Activated B cell treated with CpG ODN at 0.5 μM for 24 hours (primary cell): ENCODE data around the gene OSBPL10. TPM values are rescaled to one million over a fixed set of nuclear protein-coding genes. Genes with fewer than 3 reads are reported as not detected.

Source experiments
- ATAC-seq: fragments of 200-7000 bp; cut with Tn5 transposase; one replicate; pipeline ENCODE4 v1.10.0; 2021; ENCODE audit warnings: low read depth, mild to moderate bottlenecking, moderate library complexity
- CTCF ChIA-PET: fragments of 350-600 bp; sonication (Branson Sonifier 250); formaldehyde crosslinking; loops from one replicate; lab custom pipeline; 2021; ENCODE audit warnings: antibody characterized with exemption; lab: Charles Lee
- POLR2A ChIA-PET: fragments of 350-600 bp; sonication (Branson Sonifier 250); formaldehyde crosslinking; loops from one replicate; lab custom pipeline; 2021; ENCODE audit warnings: antibody characterized with exemption; lab: Charles Lee
- DNase-seq: peaks from one replicate; pipeline ENCODE4 v3.0.0; 2022
- H3K27ac Mint-ChIP-seq: one replicate; pipeline ENCODE4 v1.8.0; 2020; ENCODE audit warnings: mixed read lengths
- H3K27me3 Mint-ChIP-seq: one replicate; pipeline ENCODE4 v1.8.0; 2021; ENCODE audit warnings: mixed read lengths
- H3K36me3 Mint-ChIP-seq: one replicate; pipeline ENCODE4 v1.8.0; 2021; ENCODE audit warnings: low read depth, mixed read lengths
- H3K4me1 Mint-ChIP-seq: one replicate; pipeline ENCODE4 v1.8.0; 2021; ENCODE audit warnings: mixed read lengths
- H3K4me3 Mint-ChIP-seq: one replicate; pipeline ENCODE4 v1.8.0; 2020; ENCODE audit warnings: mild to moderate bottlenecking, mixed read lengths
- H3K9me3 Mint-ChIP-seq: one replicate; pipeline ENCODE4 v1.8.0; 2020; ENCODE audit warnings: mixed read lengths
- intact Hi-C: fragments of 100-400 bp; cut with micrococcal nuclease; formaldehyde crosslinking; loops from one replicate; pipeline ENCODE4 v1.15.1; 2024
- total RNA-seq: library from RNA; stranded (reverse); gene quantifications from 2 replicates; pipeline ENCODE4 v1.2.3, GENCODE V29; 2022
- TF ChIP-seq, protein P1 (sequence below): fragments of 200-600 bp; IDR thresholded peaks from one replicate; pipeline ENCODE4 v1.8.0; 2022; ENCODE audit warnings: antibody characterized with exemption, mild to moderate bottlenecking

The OSBPL10 gene
- total RNA-seq, 1 donor from 2014 or later: 137 TPM

DNA sequence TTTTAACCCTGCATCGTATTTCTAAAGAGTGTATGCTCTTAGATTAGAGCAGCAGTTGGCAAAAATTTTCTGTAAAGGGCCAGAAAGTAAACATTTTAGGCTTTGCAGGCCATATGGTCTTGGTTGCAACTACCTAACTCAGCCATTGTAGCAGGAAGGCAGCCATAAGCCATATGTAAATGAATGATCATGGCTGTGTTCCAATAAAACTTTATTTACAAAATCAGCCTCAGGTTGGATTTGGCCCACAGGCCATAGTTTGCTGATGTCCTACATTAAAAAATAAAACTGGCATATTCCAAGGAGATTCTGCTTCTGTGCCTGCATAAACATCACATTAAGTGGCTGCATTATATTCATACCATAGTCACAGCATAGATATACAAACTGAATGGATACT is 313.5 kb downstream of the OSBPL10 start:
- DNase-seq (no peak), ATAC-seq (no peak)
- no peak overlapping the region for H3K4me3 Mint-ChIP-seq
- CTCF ChIA-PET: no interaction called here
- H3K27me3 Mint-ChIP-seq: no peaks in the 10 kb centered on the region
- intact Hi-C loops: no loop called here
- no peaks in the 10 kb centered on the region for H3K9me3 Mint-ChIP-seq
- H3K27ac Mint-ChIP-seq: no peak overlapping the region
- H3K36me3 Mint-ChIP-seq: peaks cover 93% of the 10 kb centered on the region
- TF ChIP-seq, protein P1, sequence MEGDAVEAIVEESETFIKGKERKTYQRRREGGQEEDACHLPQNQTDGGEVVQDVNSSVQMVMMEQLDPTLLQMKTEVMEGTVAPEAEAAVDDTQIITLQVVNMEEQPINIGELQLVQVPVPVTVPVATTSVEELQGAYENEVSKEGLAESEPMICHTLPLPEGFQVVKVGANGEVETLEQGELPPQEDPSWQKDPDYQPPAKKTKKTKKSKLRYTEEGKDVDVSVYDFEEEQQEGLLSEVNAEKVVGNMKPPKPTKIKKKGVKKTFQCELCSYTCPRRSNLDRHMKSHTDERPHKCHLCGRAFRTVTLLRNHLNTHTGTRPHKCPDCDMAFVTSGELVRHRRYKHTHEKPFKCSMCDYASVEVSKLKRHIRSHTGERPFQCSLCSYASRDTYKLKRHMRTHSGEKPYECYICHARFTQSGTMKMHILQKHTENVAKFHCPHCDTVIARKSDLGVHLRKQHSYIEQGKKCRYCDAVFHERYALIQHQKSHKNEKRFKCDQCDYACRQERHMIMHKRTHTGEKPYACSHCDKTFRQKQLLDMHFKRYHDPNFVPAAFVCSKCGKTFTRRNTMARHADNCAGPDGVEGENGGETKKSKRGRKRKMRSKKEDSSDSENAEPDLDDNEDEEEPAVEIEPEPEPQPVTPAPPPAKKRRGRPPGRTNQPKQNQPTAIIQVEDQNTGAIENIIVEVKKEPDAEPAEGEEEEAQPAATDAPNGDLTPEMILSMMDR: no peak
- no peaks in the 10 kb centered on the region for H3K4me1 Mint-ChIP-seq
- POLR2A ChIA-PET: no interaction called here

DNA sequence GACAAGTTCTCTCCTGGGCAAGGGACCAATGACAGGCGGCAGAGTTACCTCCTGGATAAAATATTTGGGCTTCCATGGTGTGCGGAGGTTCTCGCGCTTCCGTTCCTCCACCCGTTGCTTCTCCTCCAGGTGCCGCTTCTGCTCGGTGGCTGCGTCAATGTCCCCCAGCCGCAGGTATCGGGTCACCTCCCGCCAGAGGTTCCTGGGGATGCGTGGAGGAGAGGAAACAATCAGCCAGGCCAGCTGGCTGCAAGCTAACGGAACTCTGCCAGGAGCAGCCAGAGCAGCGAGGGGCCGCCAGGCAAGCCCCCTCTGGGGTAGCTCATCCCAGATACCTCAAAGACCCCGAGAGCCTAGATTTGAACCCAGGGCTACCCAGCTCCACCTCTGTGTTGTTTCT is 317.0 kb downstream of the OSBPL10 start:
- ChIA-PET CTCF (no interaction called here), POLR2A (no interaction called here)
- DNase-seq (no peak), ATAC-seq (no peak)
- Mint-ChIP-seq H3K9me3 (no peaks in the 10 kb centered on the region), H3K27me3 (no peaks in the 10 kb centered on the region), H3K27ac (no peak overlapping the region), H3K4me1 (no peaks in the 10 kb centered on the region), H3K36me3 (peaks cover 96% of the 10 kb centered on the region), H3K4me3 (no peak overlapping the region)
- intact Hi-C loops: no loop called here
- TF ChIP-seq, protein P1: no peak

DNA sequence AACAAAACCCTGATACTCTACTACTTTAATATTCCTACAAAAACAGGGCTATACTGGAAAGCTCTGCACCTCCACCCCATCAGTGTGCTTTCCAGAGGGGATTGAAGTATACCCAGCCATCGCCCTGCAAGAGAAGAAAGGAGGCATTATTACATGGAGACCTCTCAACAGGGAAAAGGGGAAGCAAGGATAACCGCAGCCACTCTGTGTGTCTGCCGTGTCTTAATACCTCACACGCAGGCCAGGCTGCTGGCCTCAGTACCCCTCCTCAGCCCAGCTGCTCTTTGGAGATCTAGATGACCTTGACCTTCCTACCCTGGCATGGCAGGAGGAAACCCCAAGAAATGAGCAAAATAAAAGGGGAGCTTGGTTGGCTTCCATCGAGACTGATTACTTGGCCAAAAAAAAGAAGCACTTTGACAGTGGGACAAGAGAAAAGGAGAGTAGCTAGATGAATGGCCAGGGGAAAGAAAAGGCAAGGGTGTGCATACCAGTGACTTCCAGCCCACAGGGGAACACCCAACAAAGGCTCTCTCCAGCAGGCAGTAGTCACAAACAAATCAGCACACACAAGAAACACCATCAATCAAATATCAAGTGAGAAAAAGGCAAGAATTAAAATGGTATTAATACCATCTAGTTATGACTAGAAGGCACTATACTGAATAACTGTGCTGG is 318.9 kb downstream of the OSBPL10 start:
- ATAC-seq (no peak), DNase-seq (no peak)
- intact Hi-C loops: no loop called here
- ChIA-PET CTCF (no interaction called here), POLR2A (no interaction called here)
- Mint-ChIP-seq H3K4me1 (no peaks in the 10 kb centered on the region), H3K9me3 (peaks cover 9% of the 10 kb centered on the region), H3K27ac (peak overlapping the region; percentile 65), H3K36me3 (peaks cover 96% of the 10 kb centered on the region), H3K27me3 (no peaks in the 10 kb centered on the region), H3K4me3 (no peak overlapping the region)
- TF ChIP-seq, protein P1: no peak

DNA sequence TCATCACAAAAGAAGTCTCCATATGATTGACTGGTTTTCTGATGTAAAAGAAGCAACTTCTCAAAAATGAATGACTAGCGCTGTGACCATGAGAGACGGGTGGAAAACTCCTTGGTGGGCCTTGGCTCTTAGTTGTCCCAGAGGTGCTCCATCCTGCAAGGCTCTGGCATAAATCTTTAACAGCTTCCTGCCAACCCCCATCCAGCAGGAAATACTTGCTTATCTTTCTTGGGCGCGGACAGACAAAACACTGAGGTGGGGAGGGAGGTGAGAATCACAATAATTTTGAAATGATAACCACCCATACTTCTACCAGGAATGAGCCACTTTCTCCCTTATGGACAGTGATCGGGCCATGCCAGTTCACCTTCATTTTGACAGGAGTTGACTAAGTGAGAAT is 319.8 kb downstream of the OSBPL10 start:
- TF ChIP-seq, protein P1: no peak
- H3K27ac Mint-ChIP-seq: peak overlapping the region; percentile 53
- CTCF ChIA-PET: no interaction called here
- H3K4me3 Mint-ChIP-seq: no peak overlapping the region
- DNase-seq (no peak), ATAC-seq (no peak)
- no peaks in the 10 kb centered on the region for H3K4me1 Mint-ChIP-seq
- POLR2A ChIA-PET: no interaction called here
- intact Hi-C loops: no loop called here
- H3K27me3 Mint-ChIP-seq: no peaks in the 10 kb centered on the region
- H3K36me3 Mint-ChIP-seq: peaks cover 98% of the 10 kb centered on the region
- H3K9me3 Mint-ChIP-seq: peaks cover 11% of the 10 kb centered on the region

DNA sequence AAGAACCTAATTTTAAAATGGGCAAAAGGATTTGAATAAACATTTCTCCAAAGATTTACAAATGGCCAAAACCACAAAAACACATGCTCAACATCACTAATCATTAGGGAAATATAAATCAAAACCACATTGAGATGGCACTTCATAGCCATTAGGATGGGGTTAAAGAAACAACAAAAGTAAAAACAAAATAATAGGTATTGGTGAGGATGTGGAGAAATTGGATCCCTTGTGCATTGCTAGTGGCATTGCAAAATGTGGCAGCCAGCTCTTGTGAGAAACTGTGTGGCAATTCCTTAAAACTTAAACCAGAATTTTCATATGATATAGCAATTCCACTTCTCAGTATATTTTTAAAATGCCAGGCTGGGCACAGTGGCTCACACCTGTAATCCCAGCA is 321.8 kb downstream of the OSBPL10 start:
- Mint-ChIP-seq H3K27ac (no peak overlapping the region), H3K4me1 (no peaks in the 10 kb centered on the region), H3K4me3 (no peak overlapping the region), H3K27me3 (no peaks in the 10 kb centered on the region), H3K9me3 (peaks cover 23% of the 10 kb centered on the region), H3K36me3 (peaks cover 99% of the 10 kb centered on the region)
- POLR2A ChIA-PET: no interaction called here
- CTCF ChIA-PET: no interaction called here
- no peak for ATAC-seq
- no peak for DNase-seq
- TF ChIP-seq, protein P1: no peak
- intact Hi-C loops: no loop called here
